ENCODE data around the gene OR10G6.

DNA sequence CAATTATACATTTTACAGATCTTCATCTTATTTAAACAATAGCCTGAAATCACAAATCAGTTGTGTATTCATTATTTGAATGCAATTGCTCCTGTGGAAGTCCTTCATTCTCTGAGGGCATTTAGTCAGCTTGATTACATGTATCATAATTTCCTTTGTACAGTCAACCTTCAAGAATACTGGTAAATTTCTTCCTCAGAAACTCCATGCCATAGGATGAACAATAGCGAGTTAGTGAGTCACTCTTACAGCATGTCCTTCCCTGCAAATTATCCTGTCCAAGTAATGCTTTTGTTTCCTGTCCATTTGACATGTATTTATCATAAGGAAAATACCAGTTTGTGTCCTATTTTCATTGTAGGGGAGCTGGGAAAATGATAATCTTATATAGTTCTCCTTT lies 21.1 kb downstream of the OR10G6 start:
- TF ChIP-seq, protein P1, sequence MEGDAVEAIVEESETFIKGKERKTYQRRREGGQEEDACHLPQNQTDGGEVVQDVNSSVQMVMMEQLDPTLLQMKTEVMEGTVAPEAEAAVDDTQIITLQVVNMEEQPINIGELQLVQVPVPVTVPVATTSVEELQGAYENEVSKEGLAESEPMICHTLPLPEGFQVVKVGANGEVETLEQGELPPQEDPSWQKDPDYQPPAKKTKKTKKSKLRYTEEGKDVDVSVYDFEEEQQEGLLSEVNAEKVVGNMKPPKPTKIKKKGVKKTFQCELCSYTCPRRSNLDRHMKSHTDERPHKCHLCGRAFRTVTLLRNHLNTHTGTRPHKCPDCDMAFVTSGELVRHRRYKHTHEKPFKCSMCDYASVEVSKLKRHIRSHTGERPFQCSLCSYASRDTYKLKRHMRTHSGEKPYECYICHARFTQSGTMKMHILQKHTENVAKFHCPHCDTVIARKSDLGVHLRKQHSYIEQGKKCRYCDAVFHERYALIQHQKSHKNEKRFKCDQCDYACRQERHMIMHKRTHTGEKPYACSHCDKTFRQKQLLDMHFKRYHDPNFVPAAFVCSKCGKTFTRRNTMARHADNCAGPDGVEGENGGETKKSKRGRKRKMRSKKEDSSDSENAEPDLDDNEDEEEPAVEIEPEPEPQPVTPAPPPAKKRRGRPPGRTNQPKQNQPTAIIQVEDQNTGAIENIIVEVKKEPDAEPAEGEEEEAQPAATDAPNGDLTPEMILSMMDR (conservative IDR thresholded peaks at IDR 0.05; ENCODE audit: low read length) = no peak
- TF ChIP-seq EZH2phosphoT487 (IDR thresholded peaks at IDR 0.05; ENCODE audit: borderline replicate concordance) = no peak
